Adipose tissue (tissue), 3 donors: ENCODE measurements around the gene LAMA3. TPM values are rescaled to one million over a fixed set of nuclear protein-coding genes. Genes with fewer than 3 reads are reported as not detected.

Experiments
- H3K27ac ChIP-seq: one replicate; pipeline ENCODE4 v1.5.1; 2013; ENCODE audit warnings: low read depth, low read length
- WGBS, 3 donors: extraction: QIAGEN DNeasy Blood & Tissue Kit; methylation state at CpG; one replicate each; pipeline ENCODE4 v1.1.7; 2013; 5-methylcytosine and 5-hydroxymethylcytosine counted together
- polyA plus RNA-seq, 3 donors: library from polyadenylated mRNA; stranded (reverse); fragments of 200-250 nt; gene quantifications; one replicate each; pipeline ENCODE4 v1.2.3, GENCODE V29; 2013
- donor health status: healthy with polysubstance abuse.
- donor health status: Bipolar disorder and iron deficiency.
- donor health status: healthy.

Gene LAMA3
- polyA plus RNA-seq, 3 donors, result 2.1 to 20.8 (median 6.2) TPM

- 36 to 57% (median 44%) methylated on average over 1 of the region's 1 CpG for WGBS, 3 donors
- no peak overlapping the region for H3K27ac ChIP-seq
Measured at GRCh38 chr18:23784832-23785245, 95.6 kb downstream of the LAMA3 start.

- WGBS, 3 donors, result 62 to 74% (median 67%) methylated on average over 1 of the region's 1 CpG
- no peak overlapping the region for H3K27ac ChIP-seq
Measured at GRCh38 chr18:23793051-23793450, 103.8 kb downstream of the LAMA3 start.

- no peak overlapping the region for H3K27ac ChIP-seq
- 87 to 93% (median 88%) methylated on average over 6 of the region's 6 CpGs for WGBS, 3 donors
Measured at GRCh38 chr18:23793985-23794867, 105.0 kb downstream of the LAMA3 start.

GRCh38 chr18:23798249-23798648, 109.0 kb downstream of the LAMA3 start:
- WGBS, 3 donors, result 69 to 83% (median 71%) methylated on average over 7 of the region's 7 CpGs
- H3K27ac ChIP-seq, result no peak overlapping the region

GRCh38 chr18:23798824-23799223, 109.6 kb downstream of the LAMA3 start:
- H3K27ac ChIP-seq, result no peak overlapping the region
- WGBS, 3 donors, result 53 to 64% (median 56%) methylated on average over 3 of the region's 3 CpGs

GRCh38 chr18:23799540-23799939, 110.3 kb downstream of the LAMA3 start:
- no peak overlapping the region for H3K27ac ChIP-seq
- WGBS, 3 donors, result 90 to 97% (median 95%) methylated on average over 7 of the region's 7 CpGs

- H3K27ac ChIP-seq, result no peak overlapping the region
- WGBS, 3 donors, result 87 to 94% (median 93%) methylated on average over 3 of the region's 3 CpGs
Measured at GRCh38 chr18:23800902-23801301, 111.6 kb downstream of the LAMA3 start.

- 88 to 97% (median 91%) methylated on average over 2 of the region's 2 CpGs for WGBS, 3 donors
Measured at GRCh38 chr18:23802817-23803216, 113.6 kb downstream of the LAMA3 start.

GRCh38 chr18:23803755-23804154, 114.5 kb downstream of the LAMA3 start:
- WGBS, 3 donors, result 84 to 94% (median 90%) methylated on average over 3 of the region's 3 CpGs
- no peak overlapping the region for H3K27ac ChIP-seq

More at GRCh38 chr18:23802817-23803216, 113.6 kb downstream of the LAMA3 start:
- no peak overlapping the region for H3K27ac ChIP-seq

GRCh38 chr18:23805898-23806297, 116.6 kb downstream of the LAMA3 start:
- 94 to 97% (median 96%) methylated on average over 1 of the region's 1 CpG for WGBS, 3 donors
- H3K27ac ChIP-seq, result no peak overlapping the region

- WGBS, 3 donors, result 62 to 66% (median 64%) methylated on average over 3 of the region's 3 CpGs
- H3K27ac ChIP-seq, result no peak overlapping the region
Measured at GRCh38 chr18:23809415-23809814, 120.2 kb downstream of the LAMA3 start.

GRCh38 chr18:23810396-23810795, 121.1 kb downstream of the LAMA3 start:
- 80 to 89% (median 80%) methylated on average over 3 of the region's 3 CpGs for WGBS, 3 donors
- H3K27ac ChIP-seq, result no peak overlapping the region

- no peak overlapping the region for H3K27ac ChIP-seq
- WGBS, 3 donors, result 88 to 91% (median 89%) methylated on average over 3 of the region's 3 CpGs
Measured at GRCh38 chr18:23811176-23811575, 121.9 kb downstream of the LAMA3 start.

- H3K27ac ChIP-seq, result no peak overlapping the region
- 38 to 42% (median 40%) methylated on average over 4 of the region's 4 CpGs for WGBS, 3 donors
Measured at GRCh38 chr18:23812546-23813440, 123.5 kb downstream of the LAMA3 start.

GRCh38 chr18:23814991-23815614, 125.8 kb downstream of the LAMA3 start:
- WGBS, 3 donors, result 79 to 93% (median 89%) methylated on average over 7 of the region's 7 CpGs
- H3K27ac ChIP-seq, result no peak overlapping the region

- no peak overlapping the region for H3K27ac ChIP-seq
- WGBS, 3 donors, result 96 to 98% (median 98%) methylated on average over 6 of the region's 6 CpGs
Measured at GRCh38 chr18:23816021-23816420, 126.8 kb downstream of the LAMA3 start.

GRCh38 chr18:23816740-23817139, 127.5 kb downstream of the LAMA3 start:
- H3K27ac ChIP-seq, result no peak overlapping the region
- 88 to 90% (median 89%) methylated on average over 4 of the region's 4 CpGs for WGBS, 3 donors

GRCh38 chr18:23819001-23819400, 129.7 kb downstream of the LAMA3 start:
- 62 to 86% (median 82%) methylated on average over 1 of the region's 1 CpG for WGBS, 3 donors
- H3K27ac ChIP-seq, result no peak overlapping the region
